ENCODE measurements around the gene CDC25A. TPM values are rescaled to one million over a fixed set of nuclear protein-coding genes. Genes with fewer than 3 reads are reported as not detected.

The CDC25A gene
- total RNA-seq, 4 donors from 2014 or later = 0.45 to 1.0 (median 0.77) TPM

GRCh38 chr3:48157202-48157840, 30.9 kb downstream of the CDC25A start:
- no peak for TF ChIP-seq CTCF (IDR thresholded peaks at IDR 0.05)
- no peak for TF ChIP-seq POLR2A (IDR thresholded peaks at IDR 0.05)
- DNase-seq (ENCODE audit: low spot score in 2 of 2) = no peak
- 83 to 86% methylated on average over 5 of the region's 5 CpGs for WGBS, 2 donors
- H3K4me3 ChIP-seq (ENCODE audit: low read depth, poor library complexity, severe bottlenecking) = no peak overlapping the region
- intact Hi-C loops (cut with DNase I; ENCODE audit: low total_unique reads) = loop anchor here (10.0 kb wide), 1 partner anchor 313 kb away; no protein-coding TSS in a partner anchor

GRCh38 chr3:48156163-48156562, 32.1 kb downstream of the CDC25A start:
- no peak for TF ChIP-seq POLR2A (IDR thresholded peaks at IDR 0.05)
- no peak for TF ChIP-seq CTCF (IDR thresholded peaks at IDR 0.05)
- no peak overlapping the region for H3K4me3 ChIP-seq (ENCODE audit: low read depth, poor library complexity, severe bottlenecking)
- 65 to 90% methylated on average over 2 of the region's 2 CpGs for WGBS, 2 donors
- no peak for DNase-seq (ENCODE audit: low spot score in 2 of 2)
- intact Hi-C loops (cut with DNase I; ENCODE audit: low total_unique reads) = loop anchor here (10.0 kb wide), 1 partner anchor 311 kb away; no protein-coding TSS in a partner anchor

GRCh38 chr3:48155122-48155521, 33.1 kb downstream of the CDC25A start:
- H3K4me3 ChIP-seq (ENCODE audit: low read depth, poor library complexity, severe bottlenecking) = no peak overlapping the region

GRCh38 chr3:48151807-48152427, 36.3 kb downstream of the CDC25A start:
- no peak overlapping the region for H3K4me3 ChIP-seq (ENCODE audit: low read depth, poor library complexity, severe bottlenecking)
- no peak for TF ChIP-seq CTCF (IDR thresholded peaks at IDR 0.05)
- 53% methylated on average over 8 of the region's 8 CpGs for WGBS, 2 donors
- intact Hi-C loops (cut with DNase I; ENCODE audit: low total_unique reads) = loop anchor here (10.0 kb wide), 1 partner anchor 307 kb away; no protein-coding TSS in a partner anchor
- no peak for DNase-seq (ENCODE audit: low spot score in 2 of 2)

More at GRCh38 chr3:48155122-48155521, 33.1 kb downstream of the CDC25A start:
- intact Hi-C loops (cut with DNase I; ENCODE audit: low total_unique reads) = loop anchor here (10.0 kb wide), 1 partner anchor 310 kb away; no protein-coding TSS in a partner anchor
- TF ChIP-seq POLR2A (IDR thresholded peaks at IDR 0.05) = no peak
- no peak for TF ChIP-seq CTCF (IDR thresholded peaks at IDR 0.05)
- no peak for DNase-seq (ENCODE audit: low spot score in 2 of 2)
- 44 to 55% methylated on average over 2 of the region's 2 CpGs for WGBS, 2 donors

- 29 to 31% methylated on average over 8 of the region's 8 CpGs for WGBS, 2 donors
- DNase-seq (ENCODE audit: low spot score in 2 of 2) = peak; percentile 57 to 90
- TF ChIP-seq POLR2A (IDR thresholded peaks at IDR 0.05) (no peak), CTCF (IDR thresholded peaks at IDR 0.05) (peak in 1 of 3 donors; percentile 32)
- H3K4me3 ChIP-seq (ENCODE audit: low read depth, poor library complexity, severe bottlenecking) = no peak overlapping the region
- intact Hi-C loops (cut with DNase I; ENCODE audit: low total_unique reads) = loop anchor here (10.0 kb wide), 1 partner anchor 306 kb away; no protein-coding TSS in a partner anchor
Measured at GRCh38 chr3:48151058-48151806, 37.0 kb downstream of the CDC25A start.

Data from lower leg skin (tissue), 4 donors.